Measurements from ENCODE around the gene GTF3C4. TPM values are rescaled to one million over a fixed set of nuclear protein-coding genes. Genes with fewer than 3 reads are reported as not detected.

GTF3C4 gene
- total RNA-seq, 1 experiment from 2014 or later: 25.1 TPM

GRCh38 chr9:132656299-132656698, 14.0 kb upstream of the GTF3C4 start:
- H3K36me3 ChIP-seq (ENCODE audit: control insufficient read depth, insufficient read depth, low read length): peaks cover 28% of the 10 kb centered on the region
- no TSS peak for BruUV-seq (replicated peaks)
- DNase-seq (ENCODE audit: low read depth, low spot score) (no peak), ATAC-seq (no peak)
- H3K27me3 ChIP-seq (ENCODE audit: control insufficient read depth, insufficient read depth, low read length): no peaks in the 10 kb centered on the region
- no peak overlapping the region for H3K4me3 ChIP-seq (ENCODE audit: low read depth in 2 of 2, low read length in 2 of 2)
- intact Hi-C loops (cut with micrococcal nuclease; ENCODE audit: unreplicated experiment) (no loop called here), in situ Hi-C loops (cut with HindIII; ENCODE audit: low pct_unique_long_range_greater_than_20kb, low sequenced_read_pairs) (no loop called here)
- H3K27ac ChIP-seq (ENCODE audit: low read length): no peak overlapping the region
- ChIA-PET POLR2A (no interaction called here), CTCF (no interaction called here)
- H3K9me3 ChIP-seq (ENCODE audit: control insufficient read depth, insufficient read depth, low read depth, low read length): no peaks in the 10 kb centered on the region
- H3K4me1 ChIP-seq (ENCODE audit: control insufficient read depth, insufficient read depth, low read length): no peaks in the 10 kb centered on the region
- TF ChIP-seq TCF7L2 (IDR thresholded peaks at IDR 0.05; ENCODE audit: low read depth, low read length): no peak

GRCh38 chr9:132662152-132662945, 7.9 kb upstream of the GTF3C4 start:
- H3K27me3 ChIP-seq (ENCODE audit: control insufficient read depth, insufficient read depth, low read length): no peaks in the 10 kb centered on the region
- H3K4me1 ChIP-seq (ENCODE audit: control insufficient read depth, insufficient read depth, low read length): no peaks in the 10 kb centered on the region
- no peak overlapping the region for H3K27ac ChIP-seq (ENCODE audit: low read length)
- ATAC-seq (no peak), DNase-seq (ENCODE audit: low read depth, low spot score) (no peak)
- no peak for TF ChIP-seq POLR2AphosphoS5 (IDR thresholded peaks at IDR 0.05; ENCODE audit: low read depth, low read length)
- TF ChIP-seq REST (IDR thresholded peaks at IDR 0.05; ENCODE audit: insufficient read depth in 1 of 2, low read depth in 2 of 2, low read length in 1 of 2): no peak
- no peak for TF ChIP-seq SIN3A (IDR thresholded peaks at IDR 0.05; ENCODE audit: borderline replicate concordance, insufficient read depth, low read depth, low read length)
- TF ChIP-seq TCF7L2 (IDR thresholded peaks at IDR 0.05; ENCODE audit: low read depth, low read length): no peak
- TF ChIP-seq, protein P1, sequence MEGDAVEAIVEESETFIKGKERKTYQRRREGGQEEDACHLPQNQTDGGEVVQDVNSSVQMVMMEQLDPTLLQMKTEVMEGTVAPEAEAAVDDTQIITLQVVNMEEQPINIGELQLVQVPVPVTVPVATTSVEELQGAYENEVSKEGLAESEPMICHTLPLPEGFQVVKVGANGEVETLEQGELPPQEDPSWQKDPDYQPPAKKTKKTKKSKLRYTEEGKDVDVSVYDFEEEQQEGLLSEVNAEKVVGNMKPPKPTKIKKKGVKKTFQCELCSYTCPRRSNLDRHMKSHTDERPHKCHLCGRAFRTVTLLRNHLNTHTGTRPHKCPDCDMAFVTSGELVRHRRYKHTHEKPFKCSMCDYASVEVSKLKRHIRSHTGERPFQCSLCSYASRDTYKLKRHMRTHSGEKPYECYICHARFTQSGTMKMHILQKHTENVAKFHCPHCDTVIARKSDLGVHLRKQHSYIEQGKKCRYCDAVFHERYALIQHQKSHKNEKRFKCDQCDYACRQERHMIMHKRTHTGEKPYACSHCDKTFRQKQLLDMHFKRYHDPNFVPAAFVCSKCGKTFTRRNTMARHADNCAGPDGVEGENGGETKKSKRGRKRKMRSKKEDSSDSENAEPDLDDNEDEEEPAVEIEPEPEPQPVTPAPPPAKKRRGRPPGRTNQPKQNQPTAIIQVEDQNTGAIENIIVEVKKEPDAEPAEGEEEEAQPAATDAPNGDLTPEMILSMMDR (IDR thresholded peaks at IDR 0.05): no peak
- ChIA-PET POLR2A (no interaction called here), CTCF (no interaction called here)
- intact Hi-C loops (cut with micrococcal nuclease; ENCODE audit: unreplicated experiment) (no loop called here), in situ Hi-C loops (cut with HindIII; ENCODE audit: low pct_unique_long_range_greater_than_20kb, low sequenced_read_pairs) (no loop called here)
- no TSS peak for BruUV-seq (replicated peaks)
- no peaks in the 10 kb centered on the region for H3K9me3 ChIP-seq (ENCODE audit: control insufficient read depth, insufficient read depth, low read depth, low read length)
- no peak overlapping the region for H3K4me3 ChIP-seq (ENCODE audit: low read depth in 2 of 2, low read length in 2 of 2)
- peaks cover 17% of the 10 kb centered on the region for H3K36me3 ChIP-seq (ENCODE audit: control insufficient read depth, insufficient read depth, low read length)

DNA sequence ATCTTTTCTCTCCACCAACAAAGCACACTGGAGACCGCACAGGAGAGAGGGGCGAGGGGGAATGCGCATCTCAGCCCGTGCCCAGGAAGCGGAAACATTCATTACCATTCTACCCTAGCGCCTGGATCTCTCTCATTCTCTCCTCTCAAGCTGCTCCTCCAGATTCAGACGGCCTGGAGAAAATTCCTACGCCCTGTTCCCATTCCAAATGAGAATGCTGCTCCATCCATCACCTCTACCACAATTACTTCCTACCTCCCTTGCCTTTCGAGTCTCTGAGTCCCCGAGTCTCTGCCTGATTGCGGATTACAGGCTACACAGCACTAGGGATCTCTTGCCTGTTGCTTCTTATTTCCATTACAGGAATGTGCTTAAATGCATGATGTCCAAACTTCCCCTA, 7.1 kb upstream of the GTF3C4 start:
- ChIA-PET POLR2A (no interaction called here), CTCF (no interaction called here)
- in situ Hi-C loops (cut with HindIII; ENCODE audit: low pct_unique_long_range_greater_than_20kb, low sequenced_read_pairs) (no loop called here), intact Hi-C loops (cut with micrococcal nuclease; ENCODE audit: unreplicated experiment) (no loop called here)
- Histone ChIP-seq H3K9me3 (ENCODE audit: control insufficient read depth, insufficient read depth, low read depth, low read length) (no peaks in the 10 kb centered on the region), H3K4me1 (ENCODE audit: control insufficient read depth, insufficient read depth, low read length) (no peaks in the 10 kb centered on the region), H3K4me3 (ENCODE audit: low read depth in 2 of 2, low read length in 2 of 2) (no peak overlapping the region), H3K36me3 (ENCODE audit: control insufficient read depth, insufficient read depth, low read length) (peaks cover 10% of the 10 kb centered on the region; the same call in 1 of the 2 replicates), H3K27ac (ENCODE audit: low read length) (no peak overlapping the region), H3K27me3 (ENCODE audit: control insufficient read depth, insufficient read depth, low read length) (no peaks in the 10 kb centered on the region)
- no peak for DNase-seq (ENCODE audit: low read depth, low spot score)
- no peak for ATAC-seq
- no TSS peak for BruUV-seq (replicated peaks)
- TF ChIP-seq, protein P1 (IDR thresholded peaks at IDR 0.05): no peak
- TF ChIP-seq REST (IDR thresholded peaks at IDR 0.05; ENCODE audit: insufficient read depth in 1 of 2, low read depth in 2 of 2, low read length in 1 of 2) (no peak), POLR2AphosphoS5 (IDR thresholded peaks at IDR 0.05; ENCODE audit: low read depth, low read length) (no peak), SIN3A (IDR thresholded peaks at IDR 0.05; ENCODE audit: borderline replicate concordance, insufficient read depth, low read depth, low read length) (no peak), TCF7L2 (IDR thresholded peaks at IDR 0.05; ENCODE audit: low read depth, low read length) (no peak)

Data from Panc1 (cell line).